ENCODE measurements around the gene SLC8A1. TPM values are rescaled to one million over a fixed set of nuclear protein-coding genes. Genes with fewer than 3 reads are reported as not detected.

Gene SLC8A1
- total RNA-seq, 1 donor from 2014 or later: 34.8 TPM

DNA sequence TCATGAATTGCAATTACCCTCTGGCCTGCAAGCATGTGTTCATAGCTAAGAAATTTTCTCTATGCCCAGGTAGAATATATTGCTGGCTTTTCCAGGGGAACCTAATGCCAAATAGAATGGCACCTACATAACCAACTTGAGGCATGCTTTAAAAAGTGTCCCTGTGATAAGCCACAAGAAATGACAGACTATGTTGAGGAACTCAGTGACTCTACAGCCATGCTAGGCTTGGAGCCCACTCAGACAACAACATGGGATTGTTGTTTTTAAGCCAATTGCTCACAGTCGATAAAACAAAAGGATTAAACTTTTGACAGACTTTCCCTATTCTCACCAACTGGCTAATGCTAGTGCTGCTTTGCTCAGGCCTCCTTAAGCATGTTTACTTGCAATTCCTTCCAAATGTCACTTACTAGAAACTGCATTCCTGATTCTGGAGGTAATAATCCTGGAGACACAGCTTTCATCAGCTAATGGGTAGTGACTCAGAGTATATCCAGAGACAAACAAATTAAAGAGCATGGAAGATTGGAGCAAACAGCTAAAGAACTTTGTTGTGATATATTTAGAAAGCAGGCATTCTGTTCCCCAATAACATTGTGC lies 249.0 kb downstream of the SLC8A1 start:
- Histone ChIP-seq H3K4me2 (ENCODE audit: low read length) (no peak overlapping the region), H4K20me1 (ENCODE audit: insufficient read depth, low read length) (no peaks in the 10 kb centered on the region), H3K27ac (ENCODE audit: low read depth, low read length) (no peak overlapping the region), H2AFZ (ENCODE audit: low read depth, low read length) (no peak overlapping the region), H3K4me1 (ENCODE audit: insufficient read depth, low read length) (peaks cover 5% of the 10 kb centered on the region), H3K4me3 (ENCODE audit: insufficient read depth, low read depth, low read length) (no peak overlapping the region), H3K9me3 (ENCODE audit: insufficient read depth, low read depth, low read length) (no peaks in the 10 kb centered on the region), H3K27me3 (ENCODE audit: insufficient read depth, low read length) (no peaks in the 10 kb centered on the region), H3K9ac (ENCODE audit: low read length) (no peak overlapping the region), H3K79me2 (ENCODE audit: insufficient read depth, low read length) (no peaks in the 10 kb centered on the region), H3K36me3 (ENCODE audit: insufficient read depth, low read length) (no peaks in the 10 kb centered on the region)
- DNase-seq (ENCODE audit: low read depth) (peak; percentile 47), FAIRE-seq (no peak)
- H3K4me3 Mint-ChIP-seq (ENCODE audit: unreplicated experiment): no peak overlapping the region
- H3K9me3 Mint-ChIP-seq (ENCODE audit: unreplicated experiment): no peaks in the 10 kb centered on the region
- H3K27ac Mint-ChIP-seq (ENCODE audit: unreplicated experiment): peak overlapping the region; percentile 72
- no peaks in the 10 kb centered on the region for H3K36me3 Mint-ChIP-seq (ENCODE audit: low read depth, unreplicated experiment)
- no peaks in the 10 kb centered on the region for H3K27me3 Mint-ChIP-seq (ENCODE audit: low read depth, unreplicated experiment)
- peaks cover 36% of the 10 kb centered on the region for H3K4me1 Mint-ChIP-seq (ENCODE audit: low read depth, unreplicated experiment)
- TF ChIP-seq, protein P1, sequence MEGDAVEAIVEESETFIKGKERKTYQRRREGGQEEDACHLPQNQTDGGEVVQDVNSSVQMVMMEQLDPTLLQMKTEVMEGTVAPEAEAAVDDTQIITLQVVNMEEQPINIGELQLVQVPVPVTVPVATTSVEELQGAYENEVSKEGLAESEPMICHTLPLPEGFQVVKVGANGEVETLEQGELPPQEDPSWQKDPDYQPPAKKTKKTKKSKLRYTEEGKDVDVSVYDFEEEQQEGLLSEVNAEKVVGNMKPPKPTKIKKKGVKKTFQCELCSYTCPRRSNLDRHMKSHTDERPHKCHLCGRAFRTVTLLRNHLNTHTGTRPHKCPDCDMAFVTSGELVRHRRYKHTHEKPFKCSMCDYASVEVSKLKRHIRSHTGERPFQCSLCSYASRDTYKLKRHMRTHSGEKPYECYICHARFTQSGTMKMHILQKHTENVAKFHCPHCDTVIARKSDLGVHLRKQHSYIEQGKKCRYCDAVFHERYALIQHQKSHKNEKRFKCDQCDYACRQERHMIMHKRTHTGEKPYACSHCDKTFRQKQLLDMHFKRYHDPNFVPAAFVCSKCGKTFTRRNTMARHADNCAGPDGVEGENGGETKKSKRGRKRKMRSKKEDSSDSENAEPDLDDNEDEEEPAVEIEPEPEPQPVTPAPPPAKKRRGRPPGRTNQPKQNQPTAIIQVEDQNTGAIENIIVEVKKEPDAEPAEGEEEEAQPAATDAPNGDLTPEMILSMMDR (IDR thresholded peaks at IDR 0.05; ENCODE audit: insufficient read depth, low read depth, low read length): no peak
- TF ChIP-seq EZH2 (IDR thresholded peaks at IDR 0.05; ENCODE audit: insufficient read depth, low read length): no peak

- peak; percentile 55 for FAIRE-seq
Observed at GRCh38 chr2:40201425-40201824, 250.5 kb downstream of the SLC8A1 start.

More at GRCh38 chr2:40201425-40201824, 250.5 kb downstream of the SLC8A1 start:
- H3K9me3 ChIP-seq (ENCODE audit: insufficient read depth, low read depth, low read length): no peaks in the 10 kb centered on the region
- no peaks in the 10 kb centered on the region for H3K27me3 ChIP-seq (ENCODE audit: insufficient read depth, low read length)
- no peaks in the 10 kb centered on the region for H4K20me1 ChIP-seq (ENCODE audit: insufficient read depth, low read length)
- H3K36me3 ChIP-seq (ENCODE audit: insufficient read depth, low read length): no peaks in the 10 kb centered on the region
- no peaks in the 10 kb centered on the region for H3K79me2 ChIP-seq (ENCODE audit: insufficient read depth, low read length)
- H3K4me3 ChIP-seq (ENCODE audit: insufficient read depth, low read depth, low read length): no peak overlapping the region
- H3K9ac ChIP-seq (ENCODE audit: low read length): no peak overlapping the region
- peak; percentile 27 for DNase-seq (ENCODE audit: low read depth)
- Mint-ChIP-seq H3K27ac (ENCODE audit: unreplicated experiment) (no peak overlapping the region), H3K36me3 (ENCODE audit: low read depth, unreplicated experiment) (no peaks in the 10 kb centered on the region), H3K27me3 (ENCODE audit: low read depth, unreplicated experiment) (no peaks in the 10 kb centered on the region), H3K9me3 (ENCODE audit: unreplicated experiment) (no peaks in the 10 kb centered on the region), H3K4me1 (ENCODE audit: low read depth, unreplicated experiment) (peaks cover 33% of the 10 kb centered on the region), H3K4me3 (ENCODE audit: unreplicated experiment) (no peak overlapping the region)
- H3K27ac ChIP-seq (ENCODE audit: low read depth, low read length): no peak overlapping the region
- H2AFZ ChIP-seq (ENCODE audit: low read depth, low read length): no peak overlapping the region
- no peak overlapping the region for H3K4me2 ChIP-seq (ENCODE audit: low read length)
- no peak for TF ChIP-seq EZH2 (IDR thresholded peaks at IDR 0.05; ENCODE audit: insufficient read depth, low read length)
- TF ChIP-seq, protein P1 (IDR thresholded peaks at IDR 0.05; ENCODE audit: insufficient read depth, low read depth, low read length): no peak
- peaks cover 5% of the 10 kb centered on the region for H3K4me1 ChIP-seq (ENCODE audit: insufficient read depth, low read length)

All from astrocyte (in vitro differentiated cells and primary cell).